Common myeloid progenitor, CD34-positive (primary cell): ENCODE results near the gene RSPRY1.
"Not testable (repeated sequence)": the region's sequence is repeated elsewhere in the genome, so short reads cannot be mapped to it uniquely, and the experiment has no call there.

Experiments
- CTCF ChIA-PET: fragments of 350-600 bp; sonication (Branson Sonifier 250); formaldehyde crosslinking; loops from one replicate; lab custom pipeline; 2021; ENCODE audit warnings: antibody characterized with exemption; lab: Charles Lee
- POLR2A ChIA-PET: fragments of 350-600 bp; sonication (Branson Sonifier 250); formaldehyde crosslinking; loops from one replicate; lab custom pipeline; 2021; ENCODE audit warnings: antibody characterized with exemption; lab: Charles Lee
- DNase-seq, 3 donors: peaks; one replicate each; pipeline versions ENCODE4 v3.0.0 to v3.0.0-alpha.2; 2013
- H3K27ac ChIP-seq, 2 experiments: 1 replicate in 1 of 2; 2 replicates in 1 of 2; pipeline ENCODE4 v1.7.0; 2013; ENCODE audit warnings: inconsistent platforms in 2 of 2, low read length in 2 of 2, mild to moderate bottlenecking in 2 of 2, low read depth in 1 of 2, moderate library complexity in 1 of 2; ENCODE audit not compliant: severe bottlenecking in 2 of 2, insufficient read depth in 1 of 2, poor library complexity in 1 of 2
- H3K27me3 ChIP-seq, 5 experiments: replicated peaks in 2 of 5; 1 replicate in 3 of 5; 2 replicates in 2 of 5; pipeline versions ENCODE4 v1.6.1 to v1.7.0; 2013; ENCODE audit warnings: low read length in 4 of 5, mild to moderate bottlenecking in 2 of 5, moderate library complexity in 2 of 5, inconsistent platforms in 1 of 5; ENCODE audit not compliant: insufficient read depth in 5 of 5, control insufficient read depth in 4 of 5
- H3K36me3 ChIP-seq, 4 experiments: 1 replicate in 2 of 4; 2 replicates in 2 of 4; pipeline versions ENCODE4 v1.6.1 to v1.7.0; 2013; ENCODE audit warnings: low read length in 3 of 4, control low read depth in 1 of 4, mild to moderate bottlenecking in 1 of 4; ENCODE audit not compliant: control insufficient read depth in 4 of 4, insufficient read depth in 4 of 4
- H3K4me1 ChIP-seq, 4 experiments: 1 replicate in 3 of 4; 2 replicates in 1 of 4; pipeline versions ENCODE4 v1.6.1 to v1.7.1; 2013; ENCODE audit warnings: low read length in 3 of 4, mild to moderate bottlenecking in 3 of 4, control low read depth in 1 of 4, inconsistent platforms in 1 of 4, moderate library complexity in 1 of 4; ENCODE audit not compliant: control insufficient read depth in 4 of 4, insufficient read depth in 4 of 4; ENCODE audit errors: control extremely low read depth in 1 of 4
- H3K4me3 ChIP-seq, 7 experiments: 1 replicate in 4 of 7; 2 replicates in 3 of 7; pipeline versions ENCODE4 v1.5.1 to v1.7.0; 2013; ENCODE audit warnings: mild to moderate bottlenecking in 7 of 7, low read length in 6 of 7, moderate library complexity in 6 of 7, inconsistent platforms in 2 of 7, low read depth in 2 of 7, control low read depth in 1 of 7; ENCODE audit not compliant: insufficient read depth in 4 of 7, control insufficient read depth in 1 of 7; ENCODE audit errors: extremely low read depth in 1 of 7
- H3K9me3 ChIP-seq, 5 experiments: 1 replicate in 4 of 5; 2 replicates in 1 of 5; pipeline versions ENCODE4 v1.6.1 to v1.7.1; 2013; ENCODE audit warnings: low read length in 4 of 5, mild to moderate bottlenecking in 2 of 5, inconsistent platforms in 1 of 5, low read depth in 1 of 5, moderate library complexity in 1 of 5; ENCODE audit not compliant: control insufficient read depth in 4 of 5, insufficient read depth in 2 of 5; ENCODE audit errors: control extremely low read depth in 1 of 5
- WGBS: methylation state at CpG from one replicate; pipeline ENCODE4 v1.1.5; 2013; ENCODE audit not compliant: insufficient coverage; 5-methylcytosine and 5-hydroxymethylcytosine counted together

The RSPRY1 gene

GRCh38 chr16:57200321-57200720 lies 14.2 kb downstream of the RSPRY1 start:
- H3K4me3 ChIP-seq, POLR2A ChIA-PET, H3K4me1 ChIP-seq, H3K27ac ChIP-seq, H3K27me3 ChIP-seq, CTCF ChIA-PET, DNase-seq, H3K9me3 ChIP-seq: not testable (repeated sequence)
- peaks cover 6 to 13% (median 10%) of the 10 kb centered on the region in 4 experiments for H3K36me3 ChIP-seq
- no CpG with 5 or more reads among the region's 24 CpGs for WGBS

- H3K4me1 ChIP-seq, POLR2A ChIA-PET, CTCF ChIA-PET, H3K27me3 ChIP-seq, H3K27ac ChIP-seq, DNase-seq, H3K4me3 ChIP-seq, H3K9me3 ChIP-seq: not testable (repeated sequence)
- H3K36me3 ChIP-seq = peaks cover 10 to 19% (median 13%) of the 10 kb centered on the region in 4 experiments
- 99% methylated on average over 12 of the region's 27 CpGs for WGBS
Observed at GRCh38 chr16:57200926-57201325, 14.8 kb downstream of the RSPRY1 start.

GRCh38 chr16:57202095-57202886 lies 16.2 kb downstream of the RSPRY1 start:
- Histone ChIP-seq H3K36me3 (peaks cover 10 to 30% (median 17%) of the 10 kb centered on the region in 4 experiments), H3K27ac (no peak overlapping the region), H3K4me3 (no peak overlapping the region), H3K9me3 (no peaks in the 10 kb centered on the region), H3K27me3 (no peaks in the 10 kb centered on the region), H3K4me1 (no peaks in the 10 kb centered on the region)
- ChIA-PET POLR2A (no interaction called here), CTCF (no interaction called here)
- DNase-seq = no peak
- WGBS = 100% methylated on average over 4 of the region's 7 CpGs

GRCh38 chr16:57203451-57203850 lies 17.3 kb downstream of the RSPRY1 start:
- no peak overlapping the region for H3K4me3 ChIP-seq
- no peak overlapping the region for H3K27ac ChIP-seq
- H3K36me3 ChIP-seq = peaks cover 17 to 40% (median 23%) of the 10 kb centered on the region in 4 experiments
- no CpG with 5 or more reads among the region's 1 CpG for WGBS
- no peaks in the 10 kb centered on the region for H3K27me3 ChIP-seq
- DNase-seq = no peak
- H3K4me1 ChIP-seq = no peaks in the 10 kb centered on the region
- CTCF ChIA-PET = no interaction called here
- POLR2A ChIA-PET = interaction anchor here (0.6 kb wide), 1 partner anchor 35 kb away, joined by 4 read pairs; no protein-coding TSS in a partner anchor
- no peaks in the 10 kb centered on the region for H3K9me3 ChIP-seq

GRCh38 chr16:57204675-57205074 lies 18.5 kb downstream of the RSPRY1 start:
- Histone ChIP-seq H3K36me3 (peaks cover 21 to 47% (median 27%) of the 10 kb centered on the region in 4 experiments), H3K27me3 (no peaks in the 10 kb centered on the region), H3K27ac (no peak overlapping the region), H3K4me3 (no peak overlapping the region), H3K4me1 (no peaks in the 10 kb centered on the region), H3K9me3 (no peaks in the 10 kb centered on the region)
- DNase-seq = peak in 1 of 3 donors; percentile 5
- CTCF ChIA-PET = interaction anchor here (0.6 to 1.1 kb wide), 2 partner anchors 14 to 27 kb away, joined by 3 read pairs; no protein-coding TSS in a partner anchor
- 99% methylated on average over 12 of the region's 12 CpGs for WGBS
- POLR2A ChIA-PET = no interaction called here

- WGBS = no CpG with 5 or more reads among the region's 1 CpG
- Histone ChIP-seq H3K27me3 (no peaks in the 10 kb centered on the region), H3K27ac (no peak overlapping the region), H3K4me1 (no peaks in the 10 kb centered on the region), H3K4me3 (no peak overlapping the region), H3K9me3 (no peaks in the 10 kb centered on the region), H3K36me3 (peaks cover 41 to 80% (median 46%) of the 10 kb centered on the region in 4 experiments)
- POLR2A ChIA-PET = no interaction called here
- CTCF ChIA-PET = no interaction called here
- DNase-seq = no peak
Observed at GRCh38 chr16:57208926-57209325, 22.8 kb downstream of the RSPRY1 start.

GRCh38 chr16:57209780-57210179 lies 23.7 kb downstream of the RSPRY1 start:
- WGBS = 96% methylated on average over 5 of the region's 5 CpGs
- no peaks in the 10 kb centered on the region for H3K27me3 ChIP-seq
- ChIA-PET POLR2A (no interaction called here), CTCF (no interaction called here)
- no peak for DNase-seq
- no peak overlapping the region for H3K27ac ChIP-seq
- no peaks in the 10 kb centered on the region for H3K4me1 ChIP-seq
- peaks cover 0 to 3% (median 0%) of the 10 kb centered on the region in 5 experiments for H3K9me3 ChIP-seq
- no peak overlapping the region for H3K4me3 ChIP-seq
- peaks cover 47 to 84% (median 50%) of the 10 kb centered on the region in 4 experiments for H3K36me3 ChIP-seq
